ENCODE measurements around the gene C2CD4C. TPM values are rescaled to one million over a fixed set of nuclear protein-coding genes. Genes with fewer than 3 reads are reported as not detected.

Gene C2CD4C
- total and polyA plus RNA-seq, 2 of the 13 experiments (the other 11 are each of a cell fraction or from before 2014, with no cell fraction given) = not detected

DNA sequence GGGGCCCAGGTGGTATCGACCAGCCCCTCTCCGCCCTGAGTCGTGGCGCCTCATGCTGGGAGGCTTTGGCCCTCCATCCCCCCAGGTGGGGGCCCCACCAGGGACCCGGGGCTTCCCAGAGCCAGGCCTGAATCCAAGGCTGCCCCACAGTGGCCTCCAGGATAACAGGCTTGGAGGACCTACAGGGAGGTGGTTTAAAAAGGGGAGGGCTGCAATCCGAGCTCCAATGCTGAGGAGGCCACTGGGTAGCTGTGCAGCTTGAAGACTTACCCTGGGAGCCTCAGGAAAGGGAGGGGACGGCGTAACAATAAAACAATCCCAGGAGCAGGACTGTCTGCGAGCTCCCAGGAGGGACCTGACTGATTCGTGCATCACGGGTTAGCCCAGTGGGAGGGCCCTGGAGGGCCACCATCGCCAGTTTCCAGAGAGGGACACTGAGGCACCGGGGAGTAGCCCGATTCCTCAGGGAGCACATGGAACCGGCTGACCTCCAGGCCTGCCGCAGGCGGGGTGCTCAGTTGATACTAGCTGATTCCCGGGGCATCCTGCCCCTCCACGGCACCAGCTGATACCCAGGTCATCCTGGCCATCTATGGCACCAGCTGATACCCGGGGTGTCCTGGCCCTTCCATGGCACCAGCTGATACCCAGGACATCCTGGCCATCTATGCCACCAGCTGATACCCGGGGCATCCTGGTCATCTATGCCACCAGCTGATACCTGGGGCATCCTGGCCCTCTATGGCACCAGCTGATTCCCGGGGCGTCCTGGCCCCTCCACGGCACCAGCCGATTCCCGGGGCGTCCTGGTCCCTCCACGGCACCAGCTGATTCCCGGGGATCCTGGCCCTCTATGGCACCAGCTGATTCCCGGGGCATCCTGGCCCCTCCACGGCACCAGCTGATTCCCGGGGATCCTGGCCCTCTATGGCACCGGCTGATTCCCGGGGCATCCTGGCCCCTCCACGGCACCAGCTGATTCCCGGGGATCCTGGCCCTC is 3.7 kb upstream of the C2CD4C start:
- H3K4me3 ChIP-seq (replicated peaks in 1 of 3; ENCODE audit: insufficient read depth in 1 of 3, low read depth in 2 of 3, low read length in 3 of 3) = no peak overlapping the region
- peaks cover 15 to 47% of the 10 kb centered on the region in 2 experiments for H3K27me3 ChIP-seq (ENCODE audit: control insufficient read depth in 1 of 2, insufficient read depth in 2 of 2, low read length in 2 of 2)
- CTCF ChIA-PET (ENCODE audit: low intra/inter-chr PET ratio, low total read pairs) = no interaction called here
- no peaks in the 10 kb centered on the region for H3K79me2 ChIP-seq (ENCODE audit: insufficient read depth, low read length)
- TF ChIP-seq KDM2A (CRISPR knock-in tag; IDR thresholded peaks at IDR 0.05; ENCODE audit: borderline replicate concordance, low read depth) = peak; percentile 53; the same call in 1 of the 2 replicates
- TF ChIP-seq AGO2 (optimal IDR thresholded peaks at IDR 0.05; ENCODE audit: low read depth, low read length) = peak; percentile 30
- TF ChIP-seq, protein P1, sequence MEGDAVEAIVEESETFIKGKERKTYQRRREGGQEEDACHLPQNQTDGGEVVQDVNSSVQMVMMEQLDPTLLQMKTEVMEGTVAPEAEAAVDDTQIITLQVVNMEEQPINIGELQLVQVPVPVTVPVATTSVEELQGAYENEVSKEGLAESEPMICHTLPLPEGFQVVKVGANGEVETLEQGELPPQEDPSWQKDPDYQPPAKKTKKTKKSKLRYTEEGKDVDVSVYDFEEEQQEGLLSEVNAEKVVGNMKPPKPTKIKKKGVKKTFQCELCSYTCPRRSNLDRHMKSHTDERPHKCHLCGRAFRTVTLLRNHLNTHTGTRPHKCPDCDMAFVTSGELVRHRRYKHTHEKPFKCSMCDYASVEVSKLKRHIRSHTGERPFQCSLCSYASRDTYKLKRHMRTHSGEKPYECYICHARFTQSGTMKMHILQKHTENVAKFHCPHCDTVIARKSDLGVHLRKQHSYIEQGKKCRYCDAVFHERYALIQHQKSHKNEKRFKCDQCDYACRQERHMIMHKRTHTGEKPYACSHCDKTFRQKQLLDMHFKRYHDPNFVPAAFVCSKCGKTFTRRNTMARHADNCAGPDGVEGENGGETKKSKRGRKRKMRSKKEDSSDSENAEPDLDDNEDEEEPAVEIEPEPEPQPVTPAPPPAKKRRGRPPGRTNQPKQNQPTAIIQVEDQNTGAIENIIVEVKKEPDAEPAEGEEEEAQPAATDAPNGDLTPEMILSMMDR (CRISPR knock-in tag; IDR thresholded peaks at IDR 0.05) = no peak
- no peak for TF ChIP-seq ZNF430 (CRISPR knock-in tag; IDR thresholded peaks at IDR 0.05)
- no peak for TF ChIP-seq ZBTB25 (CRISPR knock-in tag; IDR thresholded peaks at IDR 0.05)
- no peak for TF ChIP-seq TAF15 (IDR thresholded peaks at IDR 0.05; ENCODE audit: low read depth, low read length, poor library complexity, severe bottlenecking)
- no peak for TF ChIP-seq ZNF326 (CRISPR knock-in tag; IDR thresholded peaks at IDR 0.05; ENCODE audit: borderline replicate concordance)
- no peak for TF ChIP-seq KLF13 (CRISPR knock-in tag; IDR thresholded peaks at IDR 0.05)
- no peak overlapping the region for H3K9ac ChIP-seq (ENCODE audit: insufficient read depth, low read depth, low read length)
- ATAC-seq (peak; percentile 10; the same call in 2 of the 3 replicates), DNase-seq (ENCODE audit: low spot score) (no peak), FAIRE-seq (no peak)
- POLR2A ChIA-PET = no interaction called here
- WGBS (ENCODE audit: low lambda C conversion rate) = 34% methylated on average over 10 of the region's 36 CpGs
- no peak overlapping the region for H2AFZ ChIP-seq (ENCODE audit: low read length)
- no TSS peak for BruUV-seq (replicated peaks)
- H3K4me2 ChIP-seq (ENCODE audit: low read depth, low read length) = no peak overlapping the region
- H4K20me1 ChIP-seq (ENCODE audit: insufficient read depth, low read length) = peaks cover 6% of the 10 kb centered on the region; the same call in 1 of the 2 replicates
- no peaks in the 10 kb centered on the region for H3K9me3 ChIP-seq (ENCODE audit: low read length)
- no peaks in the 10 kb centered on the region for H3K36me3 ChIP-seq (replicated peaks in 1 of 2; ENCODE audit: control insufficient read depth in 1 of 2, insufficient read depth in 2 of 2, low read length in 2 of 2)
- intact Hi-C loops (cut with micrococcal nuclease; ENCODE audit: unreplicated experiment) (no loop called here), in situ Hi-C loops (cut with HindIII; ENCODE audit: extremely low pct_ligation_motif_present, low pct_unique_long_range_greater_than_20kb) (no loop called here)
- no peak overlapping the region for H3K27ac ChIP-seq (ENCODE audit: extremely low read length, insufficient read depth, low read length)
- no peaks in the 10 kb centered on the region for H3K4me1 ChIP-seq (ENCODE audit: insufficient read depth, low read length)
